Measurements from ENCODE around the gene ROGDI.

DNA sequence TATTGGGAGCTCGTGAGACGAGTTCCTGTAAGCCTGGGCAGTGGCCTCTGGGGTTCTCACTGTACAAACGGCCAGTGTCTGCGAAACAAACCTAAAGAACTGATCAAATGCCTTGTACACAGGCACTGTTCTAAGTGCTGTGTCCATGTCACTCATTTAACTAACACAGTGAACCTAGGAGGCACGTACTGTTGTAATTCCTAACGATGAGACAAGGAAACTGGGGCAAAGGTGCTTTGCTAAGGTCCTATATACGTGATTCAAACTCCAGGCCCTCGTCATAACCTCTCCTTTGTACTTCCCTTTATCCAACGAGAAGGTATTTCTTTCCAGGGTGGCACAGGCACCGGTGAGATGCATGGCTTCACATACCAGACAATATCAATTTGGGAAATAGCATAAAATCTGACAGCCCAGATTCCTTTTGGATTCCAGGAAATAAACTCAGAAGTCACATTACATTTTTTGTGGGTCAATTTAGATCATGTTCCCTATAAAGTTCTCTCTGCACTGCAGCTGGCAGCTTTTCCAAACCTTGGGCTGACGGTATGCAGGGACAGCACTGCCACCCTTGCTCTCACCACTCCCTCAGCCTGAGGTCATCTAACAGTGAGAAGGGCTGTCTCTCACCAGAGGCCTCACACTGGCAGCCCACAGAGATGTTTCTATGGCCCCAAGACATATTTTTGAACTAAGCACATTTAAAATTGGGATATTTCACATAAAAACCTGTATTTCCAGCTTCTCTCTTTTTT, 26.3 kb upstream of the ROGDI start:
- no peak for TF ChIP-seq POLR2A (IDR thresholded peaks at IDR 0.05; ENCODE audit: low read length)
- TF ChIP-seq GATA1 (IDR thresholded peaks at IDR 0.05; ENCODE audit: low read depth, low read length) = no peak

Data from erythroblast (primary cell).